Stomach (tissue), 4 donors: ENCODE results near the gene SOX30.

Experiments
- EP300 ChIP-seq: sonication (generic); formaldehyde crosslinking; IDR thresholded peaks from one replicate; pipeline ENCODE4 v1.6.1; 2017; ENCODE audit warnings: antibody characterized with exemption
- POLR2A ChIP-seq, 4 donors: fragments of 450-650 bp; IDR thresholded peaks; one replicate each; pipeline ENCODE4 v1.6.1; 2016; ENCODE audit warnings: antibody characterized with exemption in 4 of 4, control low read depth in 2 of 4, mild to moderate bottlenecking in 1 of 4, moderate library complexity in 1 of 4
- POLR2AphosphoS5 ChIP-seq, 3 donors: sonication (generic); formaldehyde crosslinking; IDR thresholded peaks; one replicate each; pipeline ENCODE4 v1.6.1; 2016; ENCODE audit warnings: antibody characterized with exemption in 3 of 3
- TF ChIP-seq, protein P1 (sequence below), 7 experiments: fragments of 450-650 bp in 4 of 7; fragments of 200-600 bp in 3 of 7; sonication (generic) in 3 of 7; IDR thresholded peaks; one replicate each; pipeline ENCODE4 v1.5.1; 2016 to 2019; ENCODE audit warnings: antibody characterized with exemption in 7 of 7, control low read depth in 2 of 7, mild to moderate bottlenecking in 1 of 7

- TF ChIP-seq, protein P1, sequence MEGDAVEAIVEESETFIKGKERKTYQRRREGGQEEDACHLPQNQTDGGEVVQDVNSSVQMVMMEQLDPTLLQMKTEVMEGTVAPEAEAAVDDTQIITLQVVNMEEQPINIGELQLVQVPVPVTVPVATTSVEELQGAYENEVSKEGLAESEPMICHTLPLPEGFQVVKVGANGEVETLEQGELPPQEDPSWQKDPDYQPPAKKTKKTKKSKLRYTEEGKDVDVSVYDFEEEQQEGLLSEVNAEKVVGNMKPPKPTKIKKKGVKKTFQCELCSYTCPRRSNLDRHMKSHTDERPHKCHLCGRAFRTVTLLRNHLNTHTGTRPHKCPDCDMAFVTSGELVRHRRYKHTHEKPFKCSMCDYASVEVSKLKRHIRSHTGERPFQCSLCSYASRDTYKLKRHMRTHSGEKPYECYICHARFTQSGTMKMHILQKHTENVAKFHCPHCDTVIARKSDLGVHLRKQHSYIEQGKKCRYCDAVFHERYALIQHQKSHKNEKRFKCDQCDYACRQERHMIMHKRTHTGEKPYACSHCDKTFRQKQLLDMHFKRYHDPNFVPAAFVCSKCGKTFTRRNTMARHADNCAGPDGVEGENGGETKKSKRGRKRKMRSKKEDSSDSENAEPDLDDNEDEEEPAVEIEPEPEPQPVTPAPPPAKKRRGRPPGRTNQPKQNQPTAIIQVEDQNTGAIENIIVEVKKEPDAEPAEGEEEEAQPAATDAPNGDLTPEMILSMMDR (IDR thresholded peaks at IDR 0.05) = no peak
- TF ChIP-seq POLR2AphosphoS5 (IDR thresholded peaks at IDR 0.05) (no peak), EP300 (no peak), POLR2A (IDR thresholded peaks at IDR 0.05) (no peak)
Observed at GRCh38 chr5:157650991-157651611, 1.1 kb downstream of the SOX30 start.
